Osteocyte (in vitro differentiated cells): ENCODE measurements around the gene KRTAP10-7. TPM values are rescaled to one million over a fixed set of nuclear protein-coding genes. Genes with fewer than 3 reads are reported as not detected.

ENCODE experiments used
- DNase-seq: peaks from one replicate; pipeline ENCODE4 v3.0.0; 2021; ENCODE audit warnings: mixed read lengths; ENCODE audit not compliant: unreplicated experiment; ENCODE audit errors: extremely low spot score
- H3K27ac Mint-ChIP-seq: one replicate; pipeline ENCODE4 v1.8.0; 2021; ENCODE audit warnings: mild to moderate bottlenecking, mixed read lengths; ENCODE audit not compliant: unreplicated experiment
- H3K27me3 Mint-ChIP-seq: one replicate; pipeline ENCODE4 v1.8.0; 2021; ENCODE audit warnings: mixed read lengths; ENCODE audit not compliant: unreplicated experiment
- H3K36me3 Mint-ChIP-seq: one replicate; pipeline ENCODE4 v1.8.0; 2021; ENCODE audit warnings: mixed read lengths; ENCODE audit not compliant: unreplicated experiment
- H3K4me1 Mint-ChIP-seq: one replicate; pipeline ENCODE4 v1.8.0; 2021; ENCODE audit warnings: mixed read lengths; ENCODE audit not compliant: unreplicated experiment
- H3K4me3 Mint-ChIP-seq: one replicate; pipeline ENCODE4 v1.8.0; 2021; ENCODE audit warnings: mild to moderate bottlenecking, moderate library complexity, mixed read lengths; ENCODE audit not compliant: unreplicated experiment
- H3K9me3 Mint-ChIP-seq: one replicate; pipeline ENCODE4 v1.8.0; 2021; ENCODE audit warnings: mixed read lengths; ENCODE audit not compliant: unreplicated experiment
- CTCF ChIP-seq: fragments of 200-600 bp; sonication (generic); IDR thresholded peaks from 2 replicates; pipeline ENCODE4 v1.5.0; 2021; ENCODE audit warnings: antibody characterized with exemption, mild to moderate bottlenecking, moderate library complexity
- total RNA-seq: library from RNA; stranded (reverse); gene quantifications from 2 replicates; pipeline ENCODE4 v1.2.1, GENCODE V29; 2021

KRTAP10-7 gene
- total RNA-seq, 1 donor from 2014 or later = not detected

GRCh38 chr21:44582055-44582454, 18.3 kb upstream of the KRTAP10-7 start:
- DNase-seq = peak; percentile 67
- peaks cover 20% of the 10 kb centered on the region for H3K9me3 Mint-ChIP-seq
- TF ChIP-seq CTCF = no peak
- H3K27me3 Mint-ChIP-seq = peaks cover 26% of the 10 kb centered on the region
- H3K36me3 Mint-ChIP-seq = no peaks in the 10 kb centered on the region
- no peak overlapping the region for H3K27ac Mint-ChIP-seq
- H3K4me3 Mint-ChIP-seq = no peak overlapping the region
- H3K4me1 Mint-ChIP-seq = peaks cover 3% of the 10 kb centered on the region

GRCh38 chr21:44583089-44583799, 17.2 kb upstream of the KRTAP10-7 start:
- H3K27me3 Mint-ChIP-seq = peaks cover 33% of the 10 kb centered on the region
- peak; percentile 79 for DNase-seq

GRCh38 chr21:44583800-44584147, 16.6 kb upstream of the KRTAP10-7 start:
- peaks cover 33% of the 10 kb centered on the region for H3K27me3 Mint-ChIP-seq
- TF ChIP-seq CTCF = no peak
- no peak overlapping the region for H3K4me3 Mint-ChIP-seq

More at GRCh38 chr21:44583089-44583799, 17.2 kb upstream of the KRTAP10-7 start:
- Mint-ChIP-seq H3K9me3 (peaks cover 11% of the 10 kb centered on the region), H3K36me3 (no peaks in the 10 kb centered on the region), H3K4me1 (peaks cover 3% of the 10 kb centered on the region), H3K4me3 (no peak overlapping the region), H3K27ac (no peak overlapping the region)
- no peak for TF ChIP-seq CTCF

GRCh38 chr21:44585892-44586291, 14.5 kb upstream of the KRTAP10-7 start:
- H3K9me3 Mint-ChIP-seq = peaks cover 9% of the 10 kb centered on the region
- peak; percentile 62 for DNase-seq
- H3K27me3 Mint-ChIP-seq = peaks cover 33% of the 10 kb centered on the region
- H3K4me3 Mint-ChIP-seq = no peak overlapping the region
- no peak for TF ChIP-seq CTCF
- no peaks in the 10 kb centered on the region for H3K36me3 Mint-ChIP-seq
- H3K27ac Mint-ChIP-seq = no peak overlapping the region
- peaks cover 3% of the 10 kb centered on the region for H3K4me1 Mint-ChIP-seq

More at GRCh38 chr21:44583800-44584147, 16.6 kb upstream of the KRTAP10-7 start:
- Mint-ChIP-seq H3K36me3 (no peaks in the 10 kb centered on the region), H3K27ac (no peak overlapping the region), H3K9me3 (peaks cover 10% of the 10 kb centered on the region), H3K4me1 (peaks cover 3% of the 10 kb centered on the region)
- DNase-seq = no peak

- H3K9me3 Mint-ChIP-seq = no peaks in the 10 kb centered on the region
- no peaks in the 10 kb centered on the region for H3K36me3 Mint-ChIP-seq
- peaks cover 3% of the 10 kb centered on the region for H3K4me1 Mint-ChIP-seq
- DNase-seq = no peak
- peaks cover 35% of the 10 kb centered on the region for H3K27me3 Mint-ChIP-seq
- TF ChIP-seq CTCF = no peak
- H3K27ac Mint-ChIP-seq = no peak overlapping the region
- H3K4me3 Mint-ChIP-seq = no peak overlapping the region
Observed at GRCh38 chr21:44589094-44589493, 11.3 kb upstream of the KRTAP10-7 start.
